Activated T-helper 1 cell treated with Interleukin-2 at 50 U/mL for 16 hours (primary cell): ENCODE measurements around the gene OR11A1.
"Not testable (repeated sequence)": the region's sequence is repeated elsewhere in the genome, so short reads cannot be mapped to it uniquely, and the experiment has no call there.

ENCODE experiments used
- DNase-seq: peaks from one replicate; pipeline ENCODE4 v3.0.0-alpha.2; 2020; ENCODE audit warnings: low read depth

Gene OR11A1

GRCh38 chr6:29478740-29479139 lies 21.9 kb upstream of the OR11A1 start:
- no peak for DNase-seq

- no peak for DNase-seq
Observed at GRCh38 chr6:29477923-29478450, 21.1 kb upstream of the OR11A1 start.

- no peak for DNase-seq
Observed at GRCh38 chr6:29474996-29475395, 18.1 kb upstream of the OR11A1 start.

- DNase-seq = no peak
Observed at GRCh38 chr6:29466241-29466640, 9.4 kb upstream of the OR11A1 start.

- DNase-seq = no peak
Observed at GRCh38 chr6:29465801-29466200, 8.9 kb upstream of the OR11A1 start.

GRCh38 chr6:29465279-29465678 lies 8.4 kb upstream of the OR11A1 start:
- no peak for DNase-seq

- DNase-seq = no peak
Observed at GRCh38 chr6:29462022-29462421, 5.2 kb upstream of the OR11A1 start.

GRCh38 chr6:29461021-29461814 lies 4.3 kb upstream of the OR11A1 start:
- DNase-seq = no peak

GRCh38 chr6:29451471-29452193 lies 5.2 kb downstream of the OR11A1 start:
- no peak for DNase-seq

GRCh38 chr6:29447670-29448069 lies 9.2 kb downstream of the OR11A1 start:
- DNase-seq = no peak

- not testable (repeated sequence) for DNase-seq
Observed at GRCh38 chr6:29444031-29444430, 12.8 kb downstream of the OR11A1 start.

- DNase-seq = no peak
Observed at GRCh38 chr6:29442719-29443118, 14.2 kb downstream of the OR11A1 start.

GRCh38 chr6:29439006-29439405 lies 17.9 kb downstream of the OR11A1 start, which contains the start of gene OR10C1:
TSS of gene OR10C1 (plus strand) at chr6:29439306. CDS start at chr6:29440016, 710 bp downstream.
- DNase-seq = no peak

GRCh38 chr6:29436730-29437129 lies 20.1 kb downstream of the OR11A1 start:
- not testable (repeated sequence) for DNase-seq

GRCh38 chr6:29426654-29427053 lies 30.2 kb downstream of the OR11A1 start:
- no peak for DNase-seq

GRCh38 chr6:29425075-29425474 lies 31.8 kb downstream of the OR11A1 start:
- no peak for DNase-seq

GRCh38 chr6:29424575-29424974 lies 32.3 kb downstream of the OR11A1 start:
- DNase-seq = no peak

GRCh38 chr6:29424168-29424567 lies 32.7 kb downstream of the OR11A1 start:
- no peak for DNase-seq

- DNase-seq = no peak
Observed at GRCh38 chr6:29419516-29419915, 37.4 kb downstream of the OR11A1 start.

GRCh38 chr6:29414588-29414987 lies 42.3 kb downstream of the OR11A1 start, which contains the start of gene OR12D1:
TSS of gene OR12D1 (plus strand) at chr6:29414928.
- DNase-seq = no peak

- no peak for DNase-seq
Observed at GRCh38 chr6:29403801-29404200, 53.1 kb downstream of the OR11A1 start.

GRCh38 chr6:29399525-29399924 lies 57.3 kb downstream of the OR11A1 start:
- no peak for DNase-seq

GRCh38 chr6:29395331-29395730 lies 61.5 kb downstream of the OR11A1 start, which contains the start of gene OR12D2:
TSS of gene OR12D2 (plus strand) at chr6:29395631. CDS start at chr6:29396700, 1,069 bp downstream.
- DNase-seq = no peak
